ENCODE data around the gene FGF9. TPM values are rescaled to one million over a fixed set of nuclear protein-coding genes. Genes with fewer than 3 reads are reported as not detected.

FGF9 gene
- polyA plus RNA-seq (2012; ENCODE audit: missing spikeins): not detected

DNA sequence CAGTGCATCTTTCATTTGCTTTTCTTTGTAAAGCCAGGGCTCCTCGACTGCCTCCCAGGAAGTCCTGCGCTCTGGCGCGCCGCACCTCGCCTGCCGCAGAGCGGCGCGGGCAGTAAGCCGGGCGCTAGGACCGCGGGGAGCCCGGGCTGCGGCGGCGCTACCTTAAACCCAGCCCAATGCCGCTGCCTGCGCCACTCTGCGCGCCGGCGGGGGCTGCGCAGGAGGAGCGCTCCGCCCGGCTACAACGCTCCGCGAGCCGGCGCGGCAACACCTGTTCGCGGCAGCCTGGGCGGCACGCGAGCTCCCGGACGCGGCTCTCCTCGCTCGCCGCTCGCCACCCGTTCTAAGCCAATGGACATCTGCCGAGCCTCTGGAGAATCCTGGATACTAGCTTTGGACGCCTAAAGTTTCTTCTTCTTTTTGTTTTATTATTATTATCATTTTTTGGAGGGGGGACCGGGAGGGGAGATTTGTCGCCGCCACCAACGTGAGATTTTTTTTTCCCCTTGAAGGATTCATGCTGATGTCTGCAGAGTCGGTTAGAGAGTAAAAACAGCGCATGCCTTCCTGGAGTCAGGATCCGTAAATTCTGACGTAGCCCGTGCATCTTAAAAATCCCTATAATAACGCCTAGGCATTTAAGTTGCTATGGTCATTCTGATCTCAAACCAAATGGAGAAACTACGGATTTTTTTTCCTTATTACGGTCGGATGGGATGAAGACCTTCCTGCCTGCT is at the start of gene FGF9:
Gene FGF9, plus strand, starts transcription at position 191 of the 737 bp plus-strand sequence. CDS start 840 bp downstream, outside the sequence.
- TF ChIP-seq POLR2AphosphoS5 (IDR thresholded peaks at IDR 0.05; ENCODE audit: low read depth, low read length): no peak
- TF ChIP-seq POLR2A (IDR thresholded peaks at IDR 0.05; ENCODE audit: low read depth, low read length): peak; percentile 56; the same call in 1 of the 2 replicates
- TF ChIP-seq TAF1 (IDR thresholded peaks at IDR 0.05; ENCODE audit: borderline replicate concordance, low read depth, low read length): no peak
- no peak for FAIRE-seq
- DNase-seq (ENCODE audit: insufficient read length): peak; percentile 78

DNA sequence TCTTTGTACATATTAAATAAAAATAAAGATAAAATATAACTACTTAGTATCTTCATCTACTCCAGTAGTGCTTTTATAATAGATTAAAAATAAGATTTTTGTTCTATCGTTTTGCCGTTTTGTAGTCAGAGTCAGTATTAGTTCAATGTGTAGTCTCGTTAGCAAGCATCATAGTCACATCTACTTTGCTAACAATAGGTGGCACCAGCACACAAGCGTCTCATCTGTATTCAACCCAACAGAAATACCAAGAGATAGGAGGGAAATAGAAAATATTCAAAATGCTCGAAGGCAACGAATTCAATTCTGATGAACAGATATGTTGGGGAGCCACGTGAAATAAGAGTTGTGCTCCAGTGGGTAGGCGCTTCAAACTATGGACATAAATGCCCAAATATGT is 45.5 kb upstream of the FGF9 start:
- FAIRE-seq (no peak), DNase-seq (ENCODE audit: insufficient read length) (no peak)
- TF ChIP-seq TAF1 (IDR thresholded peaks at IDR 0.05; ENCODE audit: borderline replicate concordance, low read depth, low read length): no peak
- TF ChIP-seq POLR2AphosphoS5 (IDR thresholded peaks at IDR 0.05; ENCODE audit: low read depth, low read length): no peak
- TF ChIP-seq POLR2A (IDR thresholded peaks at IDR 0.05; ENCODE audit: low read depth, low read length): no peak

DNA sequence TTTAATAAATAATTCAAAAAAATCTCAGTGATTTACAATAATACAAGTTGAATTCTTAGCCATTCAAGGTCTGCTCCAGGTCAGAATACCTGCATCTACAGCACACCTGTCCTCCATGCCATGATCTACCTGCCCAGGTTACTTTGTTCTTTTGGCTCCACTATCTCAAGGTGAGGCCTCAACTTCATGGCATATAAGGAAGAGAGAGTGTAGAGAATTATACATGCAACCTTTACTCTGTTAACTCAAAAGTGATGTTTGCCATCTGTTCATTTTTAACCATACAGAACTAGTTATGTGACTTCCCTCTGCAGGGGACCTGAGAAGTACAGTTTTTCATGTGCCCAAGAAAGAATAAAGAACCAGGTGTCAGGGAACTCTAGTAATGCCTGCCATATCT is 38.7 kb upstream of the FGF9 start:
- FAIRE-seq (no peak), DNase-seq (ENCODE audit: insufficient read length) (no peak)
- TF ChIP-seq TAF1 (IDR thresholded peaks at IDR 0.05; ENCODE audit: borderline replicate concordance, low read depth, low read length) (no peak), POLR2A (IDR thresholded peaks at IDR 0.05; ENCODE audit: low read depth, low read length) (no peak), POLR2AphosphoS5 (IDR thresholded peaks at IDR 0.05; ENCODE audit: low read depth, low read length) (no peak)

DNA sequence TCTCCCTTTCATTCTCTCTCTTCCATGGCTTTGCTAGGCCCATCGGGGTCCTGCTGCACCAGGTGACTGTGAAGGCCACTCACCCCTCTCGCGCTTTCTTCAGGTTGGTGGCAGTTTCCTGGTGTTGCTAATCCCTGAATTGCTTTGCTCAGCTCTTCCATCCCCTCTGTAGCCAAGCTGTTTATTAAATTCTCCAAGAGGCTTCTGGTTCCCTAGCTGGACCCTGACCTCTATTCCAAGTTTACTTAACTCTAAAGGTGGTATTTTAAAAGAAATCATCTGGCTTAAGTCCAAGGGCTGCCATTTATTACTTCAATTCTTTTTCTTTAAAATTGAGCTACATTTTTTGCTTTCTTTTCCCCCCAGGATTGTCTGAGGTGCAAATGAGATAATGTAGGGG is 34.2 kb upstream of the FGF9 start:
- TF ChIP-seq POLR2A (IDR thresholded peaks at IDR 0.05; ENCODE audit: low read depth, low read length) (no peak), POLR2AphosphoS5 (IDR thresholded peaks at IDR 0.05; ENCODE audit: low read depth, low read length) (no peak), TAF1 (IDR thresholded peaks at IDR 0.05; ENCODE audit: borderline replicate concordance, low read depth, low read length) (no peak)
- DNase-seq (ENCODE audit: insufficient read length): no peak
- no peak for FAIRE-seq

DNA sequence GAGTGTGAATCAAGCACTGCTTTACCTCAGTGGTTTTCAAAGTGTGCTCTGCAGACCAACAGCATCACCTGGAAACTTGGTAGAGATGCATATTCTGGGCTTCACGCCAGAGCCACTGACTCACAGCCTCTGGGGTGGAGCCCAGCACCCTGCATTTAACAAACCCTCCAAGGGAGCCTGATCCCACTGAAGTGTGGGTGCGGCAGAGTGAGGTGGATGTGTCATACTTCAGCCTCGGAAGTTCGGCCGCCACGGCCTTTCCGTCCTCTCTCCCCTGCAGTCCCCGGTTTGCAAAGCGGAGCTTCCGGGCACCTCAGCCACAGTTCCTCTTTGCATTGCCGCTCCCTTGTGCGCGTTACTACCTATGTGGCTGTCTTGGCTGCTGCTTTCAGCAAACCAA is 33.6 kb upstream of the FGF9 start:
- TF ChIP-seq POLR2A (IDR thresholded peaks at IDR 0.05; ENCODE audit: low read depth, low read length): no peak
- no peak for TF ChIP-seq TAF1 (IDR thresholded peaks at IDR 0.05; ENCODE audit: borderline replicate concordance, low read depth, low read length)
- TF ChIP-seq POLR2AphosphoS5 (IDR thresholded peaks at IDR 0.05; ENCODE audit: low read depth, low read length): no peak
- DNase-seq (ENCODE audit: insufficient read length): no peak
- no peak for FAIRE-seq

DNA sequence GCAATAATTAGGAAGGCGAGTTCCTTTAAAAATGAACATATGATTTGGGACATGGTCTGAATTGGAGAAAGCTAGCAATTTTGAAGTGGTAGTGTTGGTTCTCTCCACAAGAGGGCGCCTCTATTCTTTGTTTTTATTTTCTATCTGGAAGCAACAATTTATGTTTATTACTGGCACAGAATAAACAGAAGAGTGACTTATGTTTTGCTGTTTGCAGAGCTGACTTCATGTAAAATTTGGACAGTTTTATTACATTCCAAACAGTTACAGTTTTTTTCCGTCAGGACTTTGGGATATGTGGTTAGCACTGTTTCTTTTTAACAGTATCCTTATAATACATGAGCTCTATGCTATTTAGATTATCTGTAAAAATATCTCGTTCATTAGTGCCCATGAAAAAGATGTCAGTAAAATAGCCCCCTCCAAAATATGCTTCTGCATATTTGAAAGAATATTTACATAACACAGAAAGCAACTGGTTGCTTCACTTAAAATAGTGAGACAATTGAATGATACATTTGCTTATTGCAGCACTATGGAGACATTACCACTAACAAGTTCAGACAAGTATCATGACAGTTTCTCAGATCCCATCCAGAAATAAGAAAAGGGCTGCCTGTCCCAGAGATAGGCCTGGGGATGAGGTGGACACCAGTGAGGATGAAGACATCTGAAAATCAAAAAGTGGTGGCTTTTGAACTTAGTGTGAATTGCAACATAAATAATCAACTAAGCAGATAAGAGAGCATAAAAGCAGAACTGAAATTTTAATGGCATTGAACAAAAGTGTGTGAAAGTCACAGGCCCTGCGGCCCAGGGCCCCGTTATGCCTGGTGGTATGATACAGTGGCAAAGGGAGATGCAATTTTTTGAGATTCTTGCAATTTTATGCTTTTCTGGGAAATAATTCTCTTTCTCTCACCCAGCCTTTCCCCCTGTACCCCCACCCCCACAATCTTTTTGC is 32.3 kb upstream of the FGF9 start:
- FAIRE-seq: peak; percentile 42
- no peak for DNase-seq (ENCODE audit: insufficient read length)

DNA sequence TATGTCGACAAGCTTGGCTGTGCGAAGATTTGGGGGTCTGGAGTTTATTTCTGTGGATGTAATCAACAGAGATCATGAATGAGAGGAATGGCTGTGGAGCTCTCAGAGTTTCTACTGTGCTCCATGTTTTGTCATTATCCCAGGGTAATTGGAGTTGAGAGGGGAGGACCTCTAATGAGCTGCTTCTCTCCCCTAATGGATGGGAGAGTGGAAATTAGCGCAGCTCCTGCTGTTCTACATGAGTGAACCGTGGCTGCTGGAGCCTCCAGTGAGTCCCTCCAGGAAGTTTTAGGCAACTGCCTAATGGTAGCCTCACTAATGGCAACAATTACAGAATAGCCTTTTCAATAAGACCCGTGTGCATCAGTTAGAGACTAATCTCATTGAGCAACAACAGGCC is 31.3 kb upstream of the FGF9 start:
- FAIRE-seq: no peak
- no peak for DNase-seq (ENCODE audit: insufficient read length)
- TF ChIP-seq POLR2AphosphoS5 (IDR thresholded peaks at IDR 0.05; ENCODE audit: low read depth, low read length): no peak
- no peak for TF ChIP-seq TAF1 (IDR thresholded peaks at IDR 0.05; ENCODE audit: borderline replicate concordance, low read depth, low read length)
- TF ChIP-seq POLR2A (IDR thresholded peaks at IDR 0.05; ENCODE audit: low read depth, low read length): no peak

More for the DNA sequence above, 32.3 kb upstream of the FGF9 start:
- TF ChIP-seq POLR2A (IDR thresholded peaks at IDR 0.05; ENCODE audit: low read depth, low read length): no peak
- TF ChIP-seq POLR2AphosphoS5 (IDR thresholded peaks at IDR 0.05; ENCODE audit: low read depth, low read length): no peak
- TF ChIP-seq TAF1 (IDR thresholded peaks at IDR 0.05; ENCODE audit: borderline replicate concordance, low read depth, low read length): no peak

DNA sequence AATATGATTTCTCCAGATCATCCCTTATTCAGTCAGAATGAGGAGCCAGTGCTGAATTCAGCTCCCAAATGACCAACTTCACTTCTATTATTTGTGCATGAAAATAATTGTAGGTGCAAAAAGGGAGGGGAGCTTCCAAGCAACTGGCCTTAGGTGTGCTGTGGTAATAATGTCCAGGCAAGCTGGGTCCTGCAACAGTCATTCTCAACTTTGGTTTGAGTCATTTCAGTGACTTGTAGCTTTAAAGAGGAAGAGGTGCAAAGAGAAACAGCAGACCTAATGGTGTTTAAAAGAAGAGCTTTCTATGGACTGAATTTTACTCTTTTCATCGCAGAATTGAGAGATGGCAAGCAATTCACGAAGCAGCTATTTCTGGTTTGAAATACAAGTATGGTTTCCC is 29.2 kb upstream of the FGF9 start:
- FAIRE-seq (no peak), DNase-seq (ENCODE audit: insufficient read length) (no peak)
- TF ChIP-seq POLR2A (IDR thresholded peaks at IDR 0.05; ENCODE audit: low read depth, low read length) (no peak), TAF1 (IDR thresholded peaks at IDR 0.05; ENCODE audit: borderline replicate concordance, low read depth, low read length) (no peak), POLR2AphosphoS5 (IDR thresholded peaks at IDR 0.05; ENCODE audit: low read depth, low read length) (no peak)

DNA sequence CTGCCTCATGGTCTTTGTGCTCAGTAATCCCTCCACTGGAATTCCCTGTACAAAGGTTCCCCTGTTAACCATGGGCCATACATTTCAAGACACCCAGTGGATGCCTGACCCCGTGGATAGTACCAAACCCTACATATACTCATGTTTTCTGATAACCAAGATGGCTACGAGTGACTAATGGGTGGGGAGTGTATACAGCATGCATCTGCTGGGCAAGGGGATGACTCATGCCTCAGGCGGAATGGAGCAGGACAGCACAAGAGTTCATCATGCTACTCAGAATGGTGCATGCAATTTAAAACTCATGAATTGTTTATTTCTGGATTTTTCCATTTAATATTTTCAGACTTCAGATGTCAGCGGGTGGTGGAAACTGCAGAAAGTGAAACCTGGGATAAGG is 13.3 kb upstream of the FGF9 start:
- DNase-seq (ENCODE audit: insufficient read length): no peak
- no peak for FAIRE-seq

DNA sequence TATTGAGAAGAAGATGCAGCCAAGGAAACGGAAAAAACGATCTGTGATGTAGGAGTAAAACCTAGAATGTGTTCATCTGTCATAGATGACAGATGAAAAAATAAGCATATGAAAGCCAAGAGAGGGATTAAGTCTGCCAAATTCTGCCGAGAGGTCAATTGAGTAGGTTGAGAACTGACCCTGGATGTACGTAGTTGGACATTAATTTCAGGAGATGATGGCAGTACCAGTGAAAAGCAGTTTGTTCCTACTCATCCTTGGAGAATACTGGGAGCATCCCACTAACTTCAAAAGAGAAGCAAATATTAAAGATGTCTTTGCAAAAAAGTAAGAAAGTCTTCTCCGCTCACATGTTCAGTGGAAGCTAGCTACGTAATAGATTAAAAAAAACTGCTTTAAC is 11.8 kb upstream of the FGF9 start:
- no peak for DNase-seq (ENCODE audit: insufficient read length)

More for the DNA sequence above, 13.3 kb upstream of the FGF9 start:
- TF ChIP-seq POLR2AphosphoS5 (IDR thresholded peaks at IDR 0.05; ENCODE audit: low read depth, low read length) (no peak), POLR2A (IDR thresholded peaks at IDR 0.05; ENCODE audit: low read depth, low read length) (no peak), TAF1 (IDR thresholded peaks at IDR 0.05; ENCODE audit: borderline replicate concordance, low read depth, low read length) (no peak)

More for the DNA sequence above, 11.8 kb upstream of the FGF9 start:
- FAIRE-seq: no peak
- TF ChIP-seq POLR2A (IDR thresholded peaks at IDR 0.05; ENCODE audit: low read depth, low read length): no peak
- TF ChIP-seq TAF1 (IDR thresholded peaks at IDR 0.05; ENCODE audit: borderline replicate concordance, low read depth, low read length): no peak
- no peak for TF ChIP-seq POLR2AphosphoS5 (IDR thresholded peaks at IDR 0.05; ENCODE audit: low read depth, low read length)
